IMR-90 (cell line): ENCODE data around the gene SMIM44. TPM values are rescaled to one million over a fixed set of nuclear protein-coding genes. Genes with fewer than 3 reads are reported as not detected.

ENCODE experiments used
- ATAC-seq: fragments of 200-7000 bp; cut with Tn5 transposase; 2 replicates; pipeline ENCODE4 v1.9.1; 2020; ENCODE audit warnings: low read depth, mild to moderate bottlenecking, moderate library complexity
- BruUV-seq: library from RNA; stranded (reverse); fragments of 400-500 nt; replicated peaks from 2 replicates; lab custom pipeline; 2021; lab: Mats Ljungman, UMichigan
- CTCF ChIA-PET: fragments of 300-600 bp; formaldehyde crosslinking; extraction: SDS; loops from one replicate; lab custom pipeline; 2021; ENCODE audit warnings: antibody characterized with exemption; lab: Yijun Ruan, JAX
- POLR2A ChIA-PET: fragments of 300-600 bp; sonication (Branson Sonifier 250); formaldehyde crosslinking; loops from one replicate; lab custom pipeline; 2022; ENCODE audit warnings: antibody characterized with exemption; ENCODE audit not compliant: unreplicated experiment; lab: Charles Lee
- DNase-seq: peaks from one replicate; pipeline ENCODE4 v3.0.0; 2013
- H2AFZ ChIP-seq: replicated peaks from 2 replicates; pipeline ENCODE3; 2013; ENCODE audit warnings: low read length, mild to moderate bottlenecking; ENCODE audit not compliant: poor library complexity
- H2AK5ac ChIP-seq: 2 replicates; pipeline ENCODE4 v1.6.1; 2013; ENCODE audit warnings: low read depth, low read length, inconsistent platforms
- H2AK9ac ChIP-seq: replicated peaks from 2 replicates; pipeline ENCODE3; 2013; ENCODE audit warnings: mild to moderate bottlenecking, low read depth, low read length, moderate library complexity; ENCODE audit not compliant: poor library complexity
- H2BK120ac ChIP-seq: 2 replicates; pipeline ENCODE4 v1.6.1; 2013; ENCODE audit warnings: low read depth, low read length, inconsistent platforms
- H2BK15ac ChIP-seq: 3 replicates; pipeline ENCODE4 v1.6.1; 2013; ENCODE audit warnings: low read depth, low read length, inconsistent platforms
- H2BK20ac ChIP-seq: 2 replicates; pipeline ENCODE4 v1.6.1; 2013; ENCODE audit warnings: low read depth, mild to moderate bottlenecking, inconsistent platforms, low read length, moderate library complexity
- H2BK5ac ChIP-seq: 2 replicates; pipeline ENCODE4 v1.6.1; 2013; ENCODE audit warnings: mild to moderate bottlenecking, low read depth, low read length, inconsistent platforms; ENCODE audit not compliant: poor library complexity, severe bottlenecking
- H3K14ac ChIP-seq: replicated peaks from 2 replicates; pipeline ENCODE4 v1.6.1; 2013; ENCODE audit warnings: low read depth, low read length, inconsistent platforms
- H3K18ac ChIP-seq: 2 replicates; pipeline ENCODE4 v1.6.1; 2013; ENCODE audit warnings: low read depth, low read length, control low read depth
- H3K23ac ChIP-seq: 2 replicates; pipeline ENCODE4 v1.6.1; 2013; ENCODE audit warnings: low read depth, low read length, inconsistent platforms
- H3K27ac ChIP-seq: 2 replicates; pipeline ENCODE4 v1.5.1; 2013; ENCODE audit warnings: mild to moderate bottlenecking, control low read depth, low read length; ENCODE audit not compliant: insufficient read depth
- H3K27me3 ChIP-seq: 2 replicates; pipeline ENCODE4 v1.6.1; 2013; ENCODE audit warnings: low read length; ENCODE audit not compliant: control insufficient read depth, insufficient read depth
- H3K36me3 ChIP-seq: 2 replicates; pipeline ENCODE4 v1.6.1; 2013; ENCODE audit warnings: low read length, mixed read lengths; ENCODE audit not compliant: control insufficient read depth, insufficient read depth
- H3K4ac ChIP-seq: 2 replicates; pipeline ENCODE4 v1.6.1; 2013; ENCODE audit warnings: low read depth, low read length, inconsistent platforms
- H3K4me1 ChIP-seq: 2 replicates; pipeline ENCODE4 v1.6.1; 2013; ENCODE audit warnings: low read length, mixed read lengths; ENCODE audit not compliant: control insufficient read depth, insufficient read depth
- H3K4me2 ChIP-seq: 2 replicates; pipeline ENCODE4 v1.6.1; 2013; ENCODE audit warnings: low read depth, mild to moderate bottlenecking, control low read depth, low read length, moderate library complexity
- H3K4me3 ChIP-seq: 2 replicates; pipeline ENCODE4 v1.5.1; 2013; ENCODE audit warnings: low read depth, mild to moderate bottlenecking, control low read depth, low read length, moderate library complexity; ENCODE audit not compliant: insufficient read depth
- H3K56ac ChIP-seq: 2 replicates; pipeline ENCODE4 v1.6.1; 2013; ENCODE audit warnings: low read length, inconsistent platforms; ENCODE audit not compliant: insufficient read depth; ENCODE audit errors: extremely low read depth
- H3K79me1 ChIP-seq, 2 experiments: 2 replicates each; pipeline ENCODE4 v1.6.1; 2013; ENCODE audit warnings: low read length in 2 of 2, inconsistent platforms in 1 of 2, low read depth in 1 of 2
- H3K9ac ChIP-seq: 2 replicates; pipeline ENCODE4 v1.6.1; 2013; ENCODE audit warnings: low read depth, low read length, control low read depth
- H3K9me1 ChIP-seq: 2 replicates; pipeline ENCODE4 v1.6.1; 2013; ENCODE audit warnings: low read length, inconsistent platforms; ENCODE audit not compliant: insufficient read depth
- H3K9me3 ChIP-seq: 2 replicates; pipeline ENCODE4 v1.6.1; 2013; ENCODE audit warnings: low read length; ENCODE audit not compliant: control insufficient read depth, insufficient read depth
- H4K20me1 ChIP-seq: 2 replicates; pipeline ENCODE4 v1.6.1; 2013; ENCODE audit warnings: low read length, inconsistent platforms; ENCODE audit not compliant: insufficient read depth
- H4K5ac ChIP-seq: 2 replicates; pipeline ENCODE4 v1.6.1; 2013; ENCODE audit warnings: mild to moderate bottlenecking, low read depth, low read length, control low read depth
- H4K8ac ChIP-seq, 2 experiments: 2 replicates each; pipeline ENCODE4 v1.6.1; 2013; ENCODE audit warnings: low read depth in 2 of 2, low read length in 2 of 2, control low read depth in 1 of 2, inconsistent platforms in 1 of 2
- H4K91ac ChIP-seq: 2 replicates; pipeline ENCODE4 v1.6.1; 2013; ENCODE audit warnings: low read depth, low read length, inconsistent platforms; ENCODE audit not compliant: insufficient read depth
- CHD1 ChIP-seq: IDR thresholded peaks from 2 replicates; pipeline ENCODE4 v1.6.1; 2012; ENCODE audit warnings: low read depth, low read length, improper control_type of control experiment
- MAZ ChIP-seq: IDR thresholded peaks from 2 replicates; pipeline ENCODE4 v1.6.1; 2012; ENCODE audit warnings: low read depth, mild to moderate bottlenecking, low read length, improper control_type of control experiment, moderate library complexity, borderline replicate concordance
- POLR2A ChIP-seq: IDR thresholded peaks from 2 replicates; pipeline ENCODE4 v1.6.1; 2012; ENCODE audit warnings: mild to moderate bottlenecking, low read depth, low read length
- RAD21 ChIP-seq: IDR thresholded peaks from 2 replicates; pipeline ENCODE4 v1.6.1; 2012; ENCODE audit warnings: low read length, improper control_type of control experiment
- RCOR1 ChIP-seq: IDR thresholded peaks from 2 replicates; pipeline ENCODE4 v1.6.1; 2012; ENCODE audit warnings: mild to moderate bottlenecking, low read length, improper control_type of control experiment; ENCODE audit not compliant: insufficient replicate concordance
- SMC3 ChIP-seq: fragments of 150-350 bp; IDR thresholded peaks from 2 replicates; pipeline ENCODE4 v1.6.1; 2016; ENCODE audit warnings: low read depth, mild to moderate bottlenecking, antibody characterized with exemption, low read length, moderate library complexity
- WGBS, 2 experiments: methylation state at CpG; one replicate each; pipeline versions ENCODE4 v1.1.5 to v1.1.7; 2013; ENCODE audit warnings: missing lambda C conversion rate in 2 of 2; ENCODE audit not compliant: insufficient read length in 1 of 2; ENCODE audit errors: extremely low coverage in 2 of 2; 5-methylcytosine and 5-hydroxymethylcytosine counted together
- dilution Hi-C: fragments of 300-500 bp; cut with HindIII; formaldehyde crosslinking; loops from one replicate; pipeline ENCODE4 v1.14.3; 2018; ENCODE audit warnings: low sequenced_read_pairs; ENCODE audit not compliant: unreplicated experiment
- in situ Hi-C: fragments of 300-500 bp; cut with MboI; formaldehyde crosslinking; loops from 3 replicates; pipeline ENCODE4 v1.14.3; 2019; ENCODE audit warnings: low sequenced_read_pairs, inconsistent platforms, mixed read lengths
- intact Hi-C: fragments of 100-400 bp; cut with micrococcal nuclease; formaldehyde crosslinking; loops from 2 replicates; pipeline ENCODE4 v1.10.0; 2022
- polyA plus RNA-seq, 3 experiments: library from polyadenylated mRNA; depleted of rRNA; stranded (reverse); fragments of >200 nt; gene quantifications; 2 replicates each; pipeline ENCODE4 v1.2.3, GENCODE V29; 2012; ENCODE audit warnings: low replicate concordance in 1 of 3
- total RNA-seq: library from RNA; depleted of rRNA; stranded (reverse); fragments of >200 nt; gene quantifications from 2 replicates; pipeline ENCODE4 v1.2.3, GENCODE V29; 2012
- TF ChIP-seq, protein P1 (sequence below): fragments of 150-350 bp; IDR thresholded peaks from 2 replicates; pipeline ENCODE4 v1.6.1; 2017; ENCODE audit warnings: mild to moderate bottlenecking, antibody characterized with exemption, low read length, low read depth
- TF ChIP-seq, protein P2 (sequence below): conservative IDR thresholded peaks from 2 replicates; pipeline ENCODE4 v1.5.1; 2012; ENCODE audit warnings: mild to moderate bottlenecking, low read depth, low read length, improper control_type of control experiment

The SMIM44 gene
- total and polyA plus RNA-seq, 2 of the 4 experiments (the other 2 are of a cell fraction), result not detected

- Histone ChIP-seq H3K4me1 (peaks cover 29% of the 10 kb centered on the region), H2AK9ac (peak overlapping the region; percentile 70), H3K36me3 (peaks cover 50% of the 10 kb centered on the region), H3K56ac (no peak overlapping the region), H2BK15ac (peak overlapping the region; percentile 90; the same call in 2 of the 3 replicates), H4K20me1 (peaks cover 52% of the 10 kb centered on the region), H2BK5ac (peak overlapping the region; percentile 63), H2AFZ (peak overlapping the region; percentile 40), H2BK20ac (peak overlapping the region; percentile 47; the same call in 1 of the 2 replicates), H3K18ac (no peak overlapping the region), H3K27ac (peak overlapping the region; percentile 51), H3K4ac (peak overlapping the region; percentile 79), H3K27me3 (no peaks in the 10 kb centered on the region), H4K91ac (peak overlapping the region; percentile 57), H3K4me3 (no peak overlapping the region), H3K23ac (no peak overlapping the region), H2BK120ac (peak overlapping the region; percentile 68; the same call in 1 of the 2 replicates), H3K9me3 (no peaks in the 10 kb centered on the region), H3K4me2 (no peak overlapping the region), H3K9me1 (peaks cover 6% of the 10 kb centered on the region; the same call in 1 of the 2 replicates), H4K8ac (peak overlapping the region; percentile 51 to 74; a peak in 2 of 4 replicates), H3K79me1 (peaks cover 37 to 76% of the 10 kb centered on the region in 2 experiments), H2AK5ac (peak overlapping the region; percentile 71; the same call in 1 of the 2 replicates), H3K9ac (no peak overlapping the region; the same call in 1 of the 2 replicates), H4K5ac (peak overlapping the region; percentile 12; the same call in 1 of the 2 replicates), H3K14ac (0 out of 2 replicates have a peak overlapping the region, but pooled peaks have one; percentile 70)
- no TSS peak for BruUV-seq
- dilution Hi-C loops, result no loop called here
- CTCF ChIA-PET, result no interaction called here
- intact Hi-C loops, result no loop called here
- no peak for DNase-seq
- no peak for ATAC-seq
- POLR2A ChIA-PET, result no interaction called here
- 70% methylated on average over 3 of the region's 19 CpGs; no CpG with 5 or more reads in 1 of the 2 experiments for WGBS, 2 experiments
- TF ChIP-seq POLR2A (no peak), SMC3 (no peak), RCOR1 (no peak), CHD1 (no peak), MAZ (no peak), RAD21 (no peak)
- TF ChIP-seq, protein P1, sequence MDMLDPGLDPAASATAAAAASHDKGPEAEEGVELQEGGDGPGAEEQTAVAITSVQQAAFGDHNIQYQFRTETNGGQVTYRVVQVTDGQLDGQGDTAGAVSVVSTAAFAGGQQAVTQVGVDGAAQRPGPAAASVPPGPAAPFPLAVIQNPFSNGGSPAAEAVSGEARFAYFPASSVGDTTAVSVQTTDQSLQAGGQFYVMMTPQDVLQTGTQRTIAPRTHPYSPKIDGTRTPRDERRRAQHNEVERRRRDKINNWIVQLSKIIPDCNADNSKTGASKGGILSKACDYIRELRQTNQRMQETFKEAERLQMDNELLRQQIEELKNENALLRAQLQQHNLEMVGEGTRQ, result no peak
- TF ChIP-seq, protein P2, sequence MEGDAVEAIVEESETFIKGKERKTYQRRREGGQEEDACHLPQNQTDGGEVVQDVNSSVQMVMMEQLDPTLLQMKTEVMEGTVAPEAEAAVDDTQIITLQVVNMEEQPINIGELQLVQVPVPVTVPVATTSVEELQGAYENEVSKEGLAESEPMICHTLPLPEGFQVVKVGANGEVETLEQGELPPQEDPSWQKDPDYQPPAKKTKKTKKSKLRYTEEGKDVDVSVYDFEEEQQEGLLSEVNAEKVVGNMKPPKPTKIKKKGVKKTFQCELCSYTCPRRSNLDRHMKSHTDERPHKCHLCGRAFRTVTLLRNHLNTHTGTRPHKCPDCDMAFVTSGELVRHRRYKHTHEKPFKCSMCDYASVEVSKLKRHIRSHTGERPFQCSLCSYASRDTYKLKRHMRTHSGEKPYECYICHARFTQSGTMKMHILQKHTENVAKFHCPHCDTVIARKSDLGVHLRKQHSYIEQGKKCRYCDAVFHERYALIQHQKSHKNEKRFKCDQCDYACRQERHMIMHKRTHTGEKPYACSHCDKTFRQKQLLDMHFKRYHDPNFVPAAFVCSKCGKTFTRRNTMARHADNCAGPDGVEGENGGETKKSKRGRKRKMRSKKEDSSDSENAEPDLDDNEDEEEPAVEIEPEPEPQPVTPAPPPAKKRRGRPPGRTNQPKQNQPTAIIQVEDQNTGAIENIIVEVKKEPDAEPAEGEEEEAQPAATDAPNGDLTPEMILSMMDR, result no peak
- in situ Hi-C loops, result no loop called here
Measured at GRCh38 chr19:3458229-3459088, 24.8 kb downstream of the SMIM44 start.
